H1 (cell line): ENCODE data around the gene MRPL28. TPM values are rescaled to one million over a fixed set of nuclear protein-coding genes. Genes with fewer than 3 reads are reported as not detected.

ENCODE experiments used
- CTCF ChIA-PET: fragments of 300-600 bp; sonication (Branson Sonifier 250); formaldehyde crosslinking; loops from one replicate; lab custom pipeline; 2021; ENCODE audit not compliant: partially characterized antibody; lab: Charles Lee
- POLR2A ChIA-PET: fragments of 300-600 bp; sonication (Branson Sonifier 250); formaldehyde crosslinking; loops from one replicate; lab custom pipeline; 2021; ENCODE audit warnings: inconsistent platforms; ENCODE audit not compliant: partially characterized antibody; lab: Charles Lee
- DNase-seq, 2 experiments: peaks; one replicate each; pipeline versions ENCODE4 v3.0.0 to v3.0.0-alpha.2; 2010 to 2022; ENCODE audit warnings: low spot score in 2 of 2, low read depth in 1 of 2, mixed read lengths in 1 of 2
- FAIRE-seq: peaks from 2 replicates; lab custom pipeline; 2011; peaks lifted over from hg19 to GRCh38; lab: Jason Lieb, UNC
- H2AFZ ChIP-seq: 2 replicates; pipeline ENCODE4 v1.8.1; 2012; ENCODE audit warnings: low read length, inconsistent platforms
- H2AK5ac ChIP-seq: 2 replicates; pipeline ENCODE4 v1.6.1; 2013; ENCODE audit warnings: low read depth, low read length
- H2BK120ac ChIP-seq: replicated peaks from 2 replicates; pipeline ENCODE3; 2013; ENCODE audit warnings: low read depth, low read length, inconsistent platforms
- H2BK12ac ChIP-seq: 2 replicates; pipeline ENCODE4 v1.6.1; 2013; ENCODE audit warnings: low read depth, low read length
- H2BK15ac ChIP-seq: 2 replicates; pipeline ENCODE4 v1.6.1; 2013; ENCODE audit warnings: low read length
- H2BK20ac ChIP-seq: 2 replicates; pipeline ENCODE4 v1.6.1; 2013; ENCODE audit warnings: low read length
- H2BK5ac ChIP-seq: 2 replicates; pipeline ENCODE4 v1.6.1; 2013; ENCODE audit warnings: low read depth, low read length
- H3K14ac ChIP-seq: 2 replicates; pipeline ENCODE4 v1.6.1; 2013; ENCODE audit warnings: inconsistent platforms; ENCODE audit not compliant: insufficient read length
- H3K18ac ChIP-seq: 2 replicates; pipeline ENCODE4 v1.6.1; 2013; ENCODE audit warnings: low read length; ENCODE audit errors: extremely low read depth
- H3K23ac ChIP-seq: 2 replicates; pipeline ENCODE4 v1.6.1; 2013; ENCODE audit warnings: inconsistent platforms; ENCODE audit not compliant: insufficient read length
- H3K23me2 ChIP-seq: 2 replicates; pipeline ENCODE4 v1.6.1; 2013; ENCODE audit warnings: low read depth, low read length
- H3K27ac ChIP-seq: 2 replicates; pipeline ENCODE4 v1.6.1; 2011; ENCODE audit warnings: low read depth, low read length, inconsistent platforms
- H3K27me3 ChIP-seq, 4 experiments: replicated peaks in 1 of 4; 1 replicate in 1 of 4; 2 replicates in 3 of 4; pipeline versions ENCODE4 v1.6.1 to v1.8.1; 2011 to 2013; ENCODE audit warnings: low read length in 3 of 4, mild to moderate bottlenecking in 3 of 4, inconsistent platforms in 2 of 4, mixed read lengths in 2 of 4, moderate library complexity in 1 of 4; ENCODE audit not compliant: control insufficient read depth in 3 of 4, insufficient read depth in 3 of 4; ENCODE audit errors: extremely low read depth in 1 of 4
- H3K36me3 ChIP-seq, 4 experiments: 2 replicates each; pipeline versions ENCODE4 v1.6.1 to v1.8.1; 2011 to 2013; ENCODE audit warnings: mild to moderate bottlenecking in 4 of 4, low read length in 3 of 4, moderate library complexity in 2 of 4, control low read depth in 1 of 4, inconsistent platforms in 1 of 4; ENCODE audit not compliant: insufficient read depth in 4 of 4, control insufficient read depth in 2 of 4
- H3K4ac ChIP-seq: replicated peaks from 2 replicates; pipeline ENCODE3; 2013; ENCODE audit warnings: low read length, low read depth, mixed read lengths, inconsistent platforms; ENCODE audit not compliant: insufficient read length
- H3K4me1 ChIP-seq, 4 experiments: replicated peaks in 1 of 4; 1 replicate in 1 of 4; 2 replicates in 3 of 4; pipeline versions ENCODE4 v1.6.1 to v1.8.1; 2011 to 2013; ENCODE audit warnings: low read length in 3 of 4, inconsistent platforms in 2 of 4, mixed read lengths in 1 of 4; ENCODE audit not compliant: insufficient read depth in 4 of 4, control insufficient read depth in 3 of 4
- H3K4me2 ChIP-seq, 2 experiments: 2 replicates each; pipeline versions ENCODE4 v1.6.1 to v1.8.1; 2011 to 2013; ENCODE audit warnings: low read depth in 2 of 2, low read length in 2 of 2, control low read depth in 1 of 2, inconsistent platforms in 1 of 2, mild to moderate bottlenecking in 1 of 2; ENCODE audit not compliant: insufficient read depth in 1 of 2
- H3K4me3 ChIP-seq, 4 experiments: fragments of 200-600, 300-600 bp in 1 of 4; sonication (generic), shearing (Covaris generic), sonication (Bioruptor Twin) in 1 of 4; 2 replicates each; pipeline versions ENCODE4 v1.5.1 to v1.8.1; 2011 to 2016; ENCODE audit warnings: low read length in 4 of 4, low read depth in 3 of 4, control low read depth in 2 of 4, inconsistent platforms in 2 of 4, mild to moderate bottlenecking in 2 of 4, mixed read lengths in 1 of 4, moderate library complexity in 1 of 4; ENCODE audit not compliant: insufficient read depth in 2 of 4; ENCODE audit errors: extremely low read depth in 1 of 4
- H3K56ac ChIP-seq: replicated peaks from 2 replicates; pipeline ENCODE3; 2013; ENCODE audit warnings: low read depth, mild to moderate bottlenecking, mixed read lengths, low read length, inconsistent platforms; ENCODE audit not compliant: insufficient read length
- H3K79me1 ChIP-seq: 2 replicates; pipeline ENCODE4 v1.6.1; 2013; ENCODE audit warnings: low read depth, low read length, control low read depth
- H3K79me2 ChIP-seq, 2 experiments: 2 replicates each; pipeline versions ENCODE4 v1.6.1 to v1.8.1; 2012 to 2013; ENCODE audit warnings: low read length in 2 of 2, mild to moderate bottlenecking in 2 of 2, inconsistent platforms in 1 of 2; ENCODE audit not compliant: insufficient read depth in 2 of 2, control insufficient read depth in 1 of 2
- H3K9ac ChIP-seq, 4 experiments: replicated peaks in 1 of 4; 1 replicate in 1 of 4; 2 replicates in 3 of 4; pipeline versions ENCODE4 v1.6.1 to v1.8.1; 2011 to 2013; ENCODE audit warnings: low read depth in 3 of 4, low read length in 3 of 4, control low read depth in 2 of 4, mild to moderate bottlenecking in 2 of 4, moderate library complexity in 2 of 4, inconsistent platforms in 1 of 4; ENCODE audit errors: extremely low read depth in 1 of 4
- H3K9me3 ChIP-seq, 2 experiments: 2 replicates each; pipeline versions ENCODE4 v1.6.1 to v1.8.1; 2012 to 2013; ENCODE audit warnings: mild to moderate bottlenecking in 2 of 2, moderate library complexity in 2 of 2, control low read depth in 1 of 2, inconsistent platforms in 1 of 2, low read depth in 1 of 2, low read length in 1 of 2, mixed read lengths in 1 of 2; ENCODE audit not compliant: insufficient read depth in 2 of 2
- H4K20me1 ChIP-seq, 2 experiments: replicated peaks in 1 of 2; 2 replicates each; pipeline versions ENCODE3 to v1.8.1; 2011 to 2013; ENCODE audit warnings: inconsistent platforms in 2 of 2, low read length in 2 of 2, mild to moderate bottlenecking in 1 of 2; ENCODE audit not compliant: insufficient read depth in 2 of 2, control insufficient read depth in 1 of 2
- H4K5ac ChIP-seq: 2 replicates; pipeline ENCODE4 v1.6.1; 2013; ENCODE audit warnings: low read length, low read depth, mixed read lengths, inconsistent platforms; ENCODE audit not compliant: insufficient read length
- H4K8ac ChIP-seq: 2 replicates; pipeline ENCODE4 v1.8.0; 2013; ENCODE audit warnings: mild to moderate bottlenecking, moderate library complexity, low read length, inconsistent platforms; ENCODE audit not compliant: insufficient read depth; ENCODE audit errors: extremely low read depth
- H4K91ac ChIP-seq: replicated peaks from 2 replicates; pipeline ENCODE3; 2013; ENCODE audit warnings: low read length, mixed read lengths, inconsistent platforms; ENCODE audit not compliant: insufficient read length
- CHD2 ChIP-seq: IDR thresholded peaks from 2 replicates; pipeline ENCODE4 v1.6.1; 2012; ENCODE audit warnings: low read length, improper control_type of control experiment
- JUND ChIP-seq: IDR thresholded peaks from 2 replicates; pipeline ENCODE4 v1.6.1; 2011; ENCODE audit warnings: mild to moderate bottlenecking, improper control_type of control experiment, low read length
- RBBP5 ChIP-seq: IDR thresholded peaks from 2 replicates; pipeline ENCODE4 v1.7.1; 2012; ENCODE audit warnings: low read depth, mild to moderate bottlenecking, inconsistent platforms, low read length, moderate library complexity, borderline replicate concordance
- RFX5 ChIP-seq: IDR thresholded peaks from 2 replicates; pipeline ENCODE4 v1.6.1; 2011; ENCODE audit warnings: low read depth, low read length, improper control_type of control experiment, borderline replicate concordance
- RXRA ChIP-seq: IDR thresholded peaks from 2 replicates; pipeline ENCODE4 v1.6.1; 2011; ENCODE audit warnings: low read depth, mild to moderate bottlenecking, low read length, moderate library complexity; ENCODE audit not compliant: insufficient read depth
- SIX5 ChIP-seq: IDR thresholded peaks from 2 replicates; pipeline ENCODE4 v1.6.1; 2011; ENCODE audit warnings: mild to moderate bottlenecking, low read depth, low read length
- SP4 ChIP-seq: IDR thresholded peaks from 2 replicates; pipeline ENCODE4 v1.6.1; 2012; ENCODE audit warnings: low read length, inconsistent platforms
- WGBS, 2 experiments: shearing (Covaris generic) in 1 of 2; methylation state at CpG; one replicate each; pipeline versions ENCODE4 v1.1.6 to v1.1.7; 2013 to 2015; ENCODE audit warnings: low lambda C conversion rate in 2 of 2, mixed read lengths in 2 of 2, inconsistent platforms in 1 of 2, low coverage in 1 of 2, missing lambda C conversion rate in 1 of 2; ENCODE audit not compliant: insufficient replicate concordance in 2 of 2, insufficient coverage in 1 of 2, insufficient read length in 1 of 2; ENCODE audit errors: extremely low coverage in 1 of 2, missing lambda C conversion rate in 1 of 2; 5-methylcytosine and 5-hydroxymethylcytosine counted together
- polyA plus RNA-seq, 7 experiments: library from polyadenylated mRNA; depleted of rRNA in 3 of 7; stranded (reverse) in 5 of 7; unstranded in 2 of 7; fragments of >200 nt in 5 of 7; fragments of 200-250 nt in 2 of 7; gene quantifications; 1 replicate in 5 of 7; 2 replicates in 1 of 7; 4 replicates in 1 of 7; pipeline versions ENCODE4 v1.2.1 to v1.2.3, GENCODE V29; 2011 to 2013; ENCODE audit warnings: missing spikeins in 2 of 7, mixed read lengths in 2 of 7
- total RNA-seq: library from RNA; stranded (reverse); fragmentation: NEBNext Ultra II Directional; extraction: Animal tissue kit (Norgen Biotek cat#: 25700); gene quantifications from 2 replicates; pipeline ENCODE4 v1.2.1, GENCODE V29; 2021

Gene MRPL28
- total and polyA plus RNA-seq, 2 of the 8 experiments (the other 6 are each of a cell fraction or from before 2014, with no cell fraction given) = 88.9 to 188 TPM

GRCh38 chr16:354971-355461 is 15.3 kb downstream of the MRPL28 start:
- no peak overlapping the region for H3K27ac ChIP-seq
- peaks cover 1 to 10% of the 10 kb centered on the region in 2 experiments for H4K20me1 ChIP-seq
- peaks cover 7% of the 10 kb centered on the region; the same call in 1 of the 2 replicates for H3K23me2 ChIP-seq
- FAIRE-seq (no peak), DNase-seq (no peak)
- no peak overlapping the region for H4K5ac ChIP-seq
- no peak overlapping the region for H3K56ac ChIP-seq
- no peak overlapping the region for H2BK120ac ChIP-seq
- H3K4me1 ChIP-seq = peaks cover 0 to 4% (median 2%) of the 10 kb centered on the region in 4 experiments; a peak in 3 of 7 replicates
- no peak overlapping the region for H3K4me2 ChIP-seq
- 0 out of 8 replicates have a peak, but pooled peaks cover 0 to 3% (median 0%) of the 10 kb centered on the region in 4 experiments for H3K36me3 ChIP-seq
- H2AK5ac ChIP-seq = no peak overlapping the region
- no peak overlapping the region for H3K18ac ChIP-seq
- no peak overlapping the region for H2BK5ac ChIP-seq
- H2AFZ ChIP-seq = no peak overlapping the region
- no peak overlapping the region for H3K9ac ChIP-seq
- H3K23ac ChIP-seq = no peak overlapping the region
- no peaks in the 10 kb centered on the region for H3K9me3 ChIP-seq
- H3K79me1 ChIP-seq = peaks cover 4% of the 10 kb centered on the region; the same call in 1 of the 2 replicates
- H2BK15ac ChIP-seq = no peak overlapping the region
- H3K79me2 ChIP-seq = peaks cover 3 to 18% of the 10 kb centered on the region in 2 experiments; a peak in 3 of 4 replicates
- H3K4ac ChIP-seq = no peak overlapping the region
- H3K4me3 ChIP-seq = no peak overlapping the region
- H2BK20ac ChIP-seq = no peak overlapping the region
- no peak overlapping the region for H3K14ac ChIP-seq
- 86% methylated on average over 8 of the region's 10 CpGs; no CpG with 5 or more reads in 1 of the 2 experiments for WGBS, 2 experiments
- no peak overlapping the region for H4K8ac ChIP-seq
- CTCF ChIA-PET = interaction anchor here (0.6 to 1.8 kb wide), 4 partner anchors 103 to 220 kb away, joined by 3 to 5 read pairs (median 4); no protein-coding TSS in a partner anchor
- H2BK12ac ChIP-seq = 0 out of 2 replicates have a peak overlapping the region, but pooled peaks have one; percentile 60
- H3K27me3 ChIP-seq = no peaks in the 10 kb centered on the region
- POLR2A ChIA-PET = interaction anchor here (1.2 to 2.6 kb wide), 3 partner anchors 8 to 46 kb away, joined by 3 to 7 read pairs (median 6); no protein-coding TSS in a partner anchor
- H4K91ac ChIP-seq = no peak overlapping the region
- TF ChIP-seq RFX5 (no peak), RBBP5 (no peak), CHD2 (no peak), SP4 (no peak), SIX5 (no peak), JUND (no peak), RXRA (no peak)
